SU-DHL-6 (cell line): ENCODE data around the gene PCAT7.
A peak's percentile ranks its signal among the peaks of the same experiment; 100 is the strongest.
"Not testable (repeated sequence)": the region's sequence is repeated elsewhere in the genome, so short reads cannot be mapped to it uniquely, and the experiment has no call there.

Source experiments
- H2AFZ ChIP-seq: fragments of 200-600 bp; sonication (generic); 2 replicates; pipeline ENCODE4 v1.6.1; 2014; ENCODE audit warnings: low read depth, mild to moderate bottlenecking, moderate library complexity, mixed read lengths, antibody characterized with exemption, low read length; ENCODE audit not compliant: severe bottlenecking
- H3F3A ChIP-seq: fragments of 200-600 bp; shearing (Covaris generic); 2 replicates; pipeline ENCODE4 v1.6.0; 2016; ENCODE audit warnings: antibody characterized with exemption, mild to moderate bottlenecking; ENCODE audit not compliant: insufficient read depth
- H3K27ac ChIP-seq: fragments of 200-600 bp; sonication (generic); 2 replicates; pipeline ENCODE4 v1.5.1; 2016; ENCODE audit warnings: low read depth, mild to moderate bottlenecking, low read length, moderate library complexity, mixed read lengths
- H3K27me3 ChIP-seq: fragments of 200-600 bp; sonication (generic), shearing (Covaris generic); 2 replicates; pipeline ENCODE4 v1.6.0; 2014; ENCODE audit warnings: mild to moderate bottlenecking, low read length
- H3K36me3 ChIP-seq: fragments of 200-600 bp; sonication (generic); 2 replicates; pipeline ENCODE4 v1.6.1; 2014; ENCODE audit warnings: mild to moderate bottlenecking, low read length, mixed read lengths
- H3K4me2 ChIP-seq: fragments of 300-600, 200-600 bp; shearing (Covaris generic), sonication (generic); 2 replicates; pipeline ENCODE4 v1.6.0; 2014; ENCODE audit warnings: low read length, low read depth, mild to moderate bottlenecking; ENCODE audit not compliant: poor library complexity, severe bottlenecking
- H3K4me3 ChIP-seq: fragments of 200-600 bp; sonication (generic); 2 replicates; pipeline ENCODE4 v1.5.1; 2014; ENCODE audit warnings: antibody characterized with exemption, low read length, mild to moderate bottlenecking, mixed read lengths; ENCODE audit not compliant: insufficient read depth, poor library complexity, severe bottlenecking
- H3K79me2 ChIP-seq: fragments of 200-600 bp; sonication (generic); 2 replicates; pipeline ENCODE4 v1.6.1; 2014; ENCODE audit warnings: mild to moderate bottlenecking, low read length, moderate library complexity; ENCODE audit not compliant: insufficient read depth
- H3K9ac ChIP-seq: fragments of 200-600 bp; sonication (generic); 2 replicates; pipeline ENCODE4 v1.7.0; 2014; ENCODE audit warnings: mild to moderate bottlenecking, low read length
- H3K9me2 ChIP-seq: fragments of 200-600 bp; sonication (generic); replicated peaks from 2 replicates; pipeline ENCODE4 v1.6.1; 2014; ENCODE audit warnings: low read length; ENCODE audit not compliant: insufficient read depth
- H3K9me3 ChIP-seq: fragments of 200-600 bp; sonication (generic); 2 replicates; pipeline ENCODE4 v1.6.1; 2014; ENCODE audit warnings: low read length, mixed read lengths; ENCODE audit not compliant: insufficient read depth
- H4K20me1 ChIP-seq: fragments of 200-600 bp; sonication (generic); 2 replicates; pipeline ENCODE4 v1.6.1; 2014; ENCODE audit warnings: low read depth, mild to moderate bottlenecking, antibody characterized with exemption, low read length, moderate library complexity, mixed read lengths
- CTCF ChIP-seq: fragments of 200-600 bp; sonication (generic); IDR thresholded peaks from one replicate; pipeline ENCODE4 v1.5.1; 2017; ENCODE audit warnings: antibody characterized with exemption, mild to moderate bottlenecking, low read length, moderate library complexity; ENCODE audit not compliant: insufficient read depth, poor library complexity, severe bottlenecking
- EZH2phosphoT487 ChIP-seq: fragments of 200-600 bp; sonication (generic), shearing (Covaris generic); conservative IDR thresholded peaks from 2 replicates; pipeline ENCODE4 v1.6.1; 2018; ENCODE audit warnings: mild to moderate bottlenecking, antibody characterized with exemption, low read length, moderate library complexity, mixed read lengths

PCAT7 gene

DNA sequence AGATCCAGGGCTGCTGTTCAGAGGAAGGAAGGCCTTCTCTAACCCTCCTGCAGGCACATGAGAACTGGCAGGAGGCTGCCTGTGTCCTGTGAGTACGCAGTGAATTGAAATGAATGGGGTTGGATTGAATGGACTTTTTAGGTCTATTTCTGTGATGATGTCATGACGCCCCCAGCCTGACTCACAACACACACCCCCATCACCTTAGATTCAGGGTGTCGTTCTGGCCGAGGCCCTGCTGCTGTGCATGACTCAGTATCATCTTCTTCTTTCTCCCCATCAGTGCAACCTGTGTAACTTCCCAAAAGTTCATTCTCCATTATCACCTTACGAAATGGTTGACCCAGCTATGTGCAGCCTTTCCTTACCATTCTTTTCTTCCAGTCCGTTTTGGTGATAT is 5.4 kb downstream of the PCAT7 start:
- no peaks in the 10 kb centered on the region for H3K27me3 ChIP-seq
- H3K79me2 ChIP-seq: no peaks in the 10 kb centered on the region
- no peak overlapping the region for H3K27ac ChIP-seq
- H3K36me3 ChIP-seq: no peaks in the 10 kb centered on the region
- no peaks in the 10 kb centered on the region for H3K9me3 ChIP-seq
- no peak overlapping the region for H3K4me2 ChIP-seq
- H2AFZ ChIP-seq: no peak overlapping the region
- no peaks in the 10 kb centered on the region for H3F3A ChIP-seq
- H3K9ac ChIP-seq: no peak overlapping the region
- H3K4me3 ChIP-seq: no peak overlapping the region
- H3K9me2 ChIP-seq: no peaks in the 10 kb centered on the region
- TF ChIP-seq EZH2phosphoT487 (no peak), CTCF (no peak)
- no peaks in the 10 kb centered on the region for H4K20me1 ChIP-seq

- no peaks in the 10 kb centered on the region for H3F3A ChIP-seq
- H3K9ac ChIP-seq: no peak overlapping the region
- H3K27ac ChIP-seq: no peak overlapping the region
- TF ChIP-seq EZH2phosphoT487: no peak
- TF ChIP-seq CTCF: peak; percentile 18
- H3K79me2 ChIP-seq: no peaks in the 10 kb centered on the region
- no peak overlapping the region for H3K4me3 ChIP-seq
- no peaks in the 10 kb centered on the region for H3K27me3 ChIP-seq
- H4K20me1 ChIP-seq: no peaks in the 10 kb centered on the region
- no peaks in the 10 kb centered on the region for H3K36me3 ChIP-seq
- no peak overlapping the region for H2AFZ ChIP-seq
- no peaks in the 10 kb centered on the region for H3K9me2 ChIP-seq
- H3K9me3 ChIP-seq: no peaks in the 10 kb centered on the region
- H3K4me2 ChIP-seq: no peak overlapping the region
Observed at GRCh38 chr9:94563548-94563947, 8.7 kb downstream of the PCAT7 start.

DNA sequence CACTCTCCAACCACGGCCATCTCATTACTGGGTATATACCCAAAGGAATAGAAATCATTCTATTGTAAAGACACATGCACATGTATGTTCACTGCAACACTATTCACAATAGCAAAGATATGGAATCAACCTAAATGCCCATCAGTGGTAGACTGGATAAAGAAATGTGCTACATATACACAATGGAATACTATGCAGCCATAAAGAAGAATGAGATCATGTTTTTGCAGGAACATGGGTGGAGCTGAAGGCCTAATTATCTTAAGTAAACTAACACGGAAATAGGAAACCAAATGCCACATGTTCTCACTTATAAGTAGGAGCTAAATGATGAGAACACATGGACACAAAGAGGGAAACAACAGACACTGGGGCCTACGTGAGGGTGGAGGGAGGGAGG is 9.4 kb downstream of the PCAT7 start:
- H3K9me2 ChIP-seq, H3K9me3 ChIP-seq, H3K27ac ChIP-seq, H2AFZ ChIP-seq, H3F3A ChIP-seq, H3K27me3 ChIP-seq, H3K9ac ChIP-seq, H3K79me2 ChIP-seq, H3K4me3 ChIP-seq, H4K20me1 ChIP-seq, H3K36me3 ChIP-seq, H3K4me2 ChIP-seq: not testable (repeated sequence)

DNA sequence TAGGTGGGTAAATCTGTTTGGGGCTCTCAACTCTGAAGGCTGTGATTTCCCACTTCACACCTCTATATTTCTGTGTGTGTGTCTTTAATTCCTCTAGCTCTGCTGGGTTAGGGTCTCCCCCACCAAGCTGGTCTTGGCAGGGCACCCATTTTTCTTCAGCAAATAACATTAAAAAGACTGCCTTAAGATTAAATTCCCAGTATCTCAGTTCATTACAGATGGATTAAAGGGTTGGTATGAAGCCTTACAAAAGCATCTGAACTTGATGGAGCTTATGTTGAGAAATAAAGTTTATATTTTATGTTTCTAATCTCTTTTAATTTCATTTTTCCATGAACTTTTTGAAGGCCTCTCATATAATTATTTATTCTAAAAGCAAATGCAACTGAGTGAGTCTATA is 11.7 kb downstream of the PCAT7 start:
- H2AFZ ChIP-seq: no peak overlapping the region
- H3K79me2 ChIP-seq: no peaks in the 10 kb centered on the region
- H3K4me2 ChIP-seq: no peak overlapping the region
- no peaks in the 10 kb centered on the region for H4K20me1 ChIP-seq
- H3F3A ChIP-seq: no peaks in the 10 kb centered on the region
- no peak overlapping the region for H3K4me3 ChIP-seq
- no peak overlapping the region for H3K9ac ChIP-seq
- no peak overlapping the region for H3K27ac ChIP-seq
- no peaks in the 10 kb centered on the region for H3K27me3 ChIP-seq
- TF ChIP-seq EZH2phosphoT487 (no peak), CTCF (no peak)
- no peaks in the 10 kb centered on the region for H3K36me3 ChIP-seq
- H3K9me2 ChIP-seq: no peaks in the 10 kb centered on the region
- H3K9me3 ChIP-seq: no peaks in the 10 kb centered on the region
